GM19238 (cell line): Measurements from ENCODE around the gene ADRA2C.

Experiments used
- DNase-seq: peaks from one replicate; pipeline ENCODE4 v3.0.0; 2011; ENCODE audit warnings: low spot score; ENCODE audit not compliant: insufficient read length

ADRA2C gene

DNA sequence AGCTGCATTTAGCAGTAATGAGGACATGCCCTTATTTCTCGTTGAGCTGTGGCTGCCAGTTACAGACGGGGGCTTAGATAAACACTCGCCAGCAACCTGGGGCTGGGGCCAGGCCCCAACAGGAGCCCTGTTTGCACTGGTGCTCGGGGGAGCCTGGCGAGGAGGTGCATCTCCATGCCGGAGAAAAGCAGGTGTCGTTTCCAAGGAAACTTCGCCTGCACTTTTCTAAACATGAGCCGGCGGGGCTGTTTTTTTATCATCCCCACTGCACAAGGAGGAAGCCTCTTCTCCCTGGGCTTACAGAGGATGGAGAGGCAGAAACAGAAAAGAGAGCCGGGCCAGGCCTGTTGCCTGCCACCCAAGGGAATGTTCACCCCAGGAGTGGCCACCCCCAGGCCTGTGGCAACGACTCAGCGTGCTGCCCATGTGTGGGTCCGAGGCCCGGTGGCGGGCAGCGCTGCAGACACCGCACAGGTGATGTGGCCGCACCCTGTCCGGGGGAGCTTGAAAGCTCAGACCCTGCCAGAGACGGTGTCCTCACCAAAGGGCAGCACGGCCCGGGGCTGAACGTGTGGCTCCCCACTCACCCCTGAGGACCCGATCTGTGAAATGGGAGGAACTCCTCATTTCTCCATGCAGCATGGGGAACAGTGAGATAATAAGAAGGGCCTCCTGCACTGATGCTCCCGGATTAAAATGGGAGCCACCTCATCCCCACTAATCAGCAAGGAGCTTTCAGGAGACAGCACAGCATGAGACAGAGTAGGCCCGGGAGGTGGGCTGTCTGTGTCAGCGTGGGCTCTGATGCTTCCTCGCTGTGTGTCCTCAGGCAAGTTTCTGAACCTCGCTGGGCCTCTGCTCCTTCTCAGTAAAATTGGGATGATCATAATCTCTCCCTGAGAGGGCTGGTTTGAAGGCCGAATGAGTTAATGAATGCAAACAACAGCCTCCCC lies 33.8 kb upstream of the ADRA2C start:
- no peak for DNase-seq

DNA sequence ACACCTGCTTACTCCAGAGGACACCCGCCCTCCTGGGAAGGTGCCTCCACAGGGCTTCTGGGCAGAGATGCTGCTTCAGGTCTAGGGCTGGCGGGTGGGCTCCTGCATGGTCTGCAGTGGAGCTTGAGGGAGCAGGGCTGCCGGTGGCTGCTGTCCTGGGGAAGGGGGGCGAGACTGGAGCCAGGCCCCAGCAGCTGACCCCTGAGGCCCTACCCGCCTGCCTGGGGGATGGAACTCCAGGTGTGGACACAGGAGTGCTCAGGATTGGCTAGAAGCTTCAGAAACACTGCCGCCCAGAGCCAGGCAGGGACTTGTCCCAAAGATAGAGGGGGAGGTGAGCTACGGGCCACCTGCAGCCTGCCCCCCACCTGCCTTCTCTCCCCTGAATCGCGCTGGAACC lies 33.0 kb upstream of the ADRA2C start:
- no peak for DNase-seq

DNA sequence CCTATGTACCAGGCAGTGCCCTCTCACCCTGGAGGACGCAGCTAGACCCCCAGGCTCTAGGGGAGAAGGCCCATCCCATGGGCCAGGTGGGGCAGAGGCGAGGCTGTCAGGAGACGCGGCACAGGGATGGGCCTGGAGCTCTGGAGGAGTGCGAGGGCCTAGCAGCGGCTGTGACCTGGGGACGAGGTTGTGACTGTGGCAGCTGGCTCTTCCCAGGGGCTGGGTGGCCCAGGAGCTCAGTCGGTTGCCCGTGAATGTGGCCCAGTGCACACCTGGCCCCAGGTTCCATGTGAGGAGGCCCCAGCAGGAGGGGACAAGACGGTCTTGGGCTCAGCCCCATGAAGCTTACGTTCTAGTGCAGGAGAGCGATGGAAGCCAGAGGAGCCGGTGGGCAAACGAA lies 31.0 kb upstream of the ADRA2C start:
- no peak for DNase-seq

DNA sequence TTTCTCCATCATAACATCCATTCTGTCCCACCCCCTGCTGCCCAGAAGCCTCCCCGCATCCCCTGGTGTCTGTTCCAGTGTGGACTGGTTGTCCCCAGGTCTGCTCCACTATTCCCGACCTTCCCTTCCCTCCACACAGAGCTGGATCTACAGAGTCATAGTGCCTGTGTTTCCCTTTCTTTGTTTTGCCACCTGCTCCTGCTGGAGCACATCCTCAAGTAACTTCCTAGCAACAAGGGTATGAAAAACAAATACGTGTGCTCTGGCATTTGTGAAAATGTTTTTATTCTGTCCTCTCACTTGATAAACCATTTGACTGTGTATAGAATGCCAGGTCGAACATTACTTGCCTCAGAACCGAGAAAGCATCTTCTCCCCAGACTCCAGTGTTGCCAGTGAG lies 29.9 kb upstream of the ADRA2C start:
- no peak for DNase-seq

DNA sequence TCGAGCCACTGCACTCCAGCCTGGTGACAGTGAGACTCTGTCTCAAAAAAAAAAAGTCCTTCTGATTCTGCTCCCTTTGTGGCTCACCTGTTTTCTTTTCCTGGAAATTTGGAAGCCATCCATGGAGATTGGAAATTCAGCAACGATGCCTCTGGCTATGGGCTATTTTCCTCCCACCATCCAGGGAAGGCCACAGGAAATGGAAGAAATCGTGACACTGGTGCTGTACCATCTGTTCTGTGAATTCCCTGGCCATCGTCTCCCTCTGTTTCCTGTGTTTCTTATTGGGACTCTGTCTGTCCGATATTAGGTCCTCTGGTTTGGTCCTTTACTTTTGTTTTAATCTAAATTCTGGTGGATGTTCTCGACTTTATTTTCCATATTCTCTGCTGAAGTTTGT lies 29.4 kb upstream of the ADRA2C start:
- DNase-seq: no peak

DNA sequence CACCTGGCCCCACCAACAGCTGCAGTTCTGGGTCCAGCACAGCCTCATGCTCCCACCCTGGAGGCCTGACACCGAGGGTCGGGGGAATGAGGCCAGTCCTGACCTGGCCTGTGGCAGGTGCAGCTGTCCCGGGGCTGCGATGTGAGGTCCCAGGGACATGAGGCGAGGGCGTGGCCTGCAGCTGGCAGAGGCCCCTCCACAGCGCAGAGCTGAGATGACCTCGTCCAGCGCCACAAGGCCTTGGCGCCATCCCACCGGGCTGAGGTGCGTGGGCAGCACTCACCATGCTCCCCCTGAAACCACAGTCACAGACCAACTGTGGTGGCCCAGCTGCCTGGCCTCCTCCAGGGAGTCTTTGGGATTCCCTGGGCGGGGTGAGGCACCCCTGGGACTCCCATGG lies 26.6 kb upstream of the ADRA2C start:
- no peak for DNase-seq

DNA sequence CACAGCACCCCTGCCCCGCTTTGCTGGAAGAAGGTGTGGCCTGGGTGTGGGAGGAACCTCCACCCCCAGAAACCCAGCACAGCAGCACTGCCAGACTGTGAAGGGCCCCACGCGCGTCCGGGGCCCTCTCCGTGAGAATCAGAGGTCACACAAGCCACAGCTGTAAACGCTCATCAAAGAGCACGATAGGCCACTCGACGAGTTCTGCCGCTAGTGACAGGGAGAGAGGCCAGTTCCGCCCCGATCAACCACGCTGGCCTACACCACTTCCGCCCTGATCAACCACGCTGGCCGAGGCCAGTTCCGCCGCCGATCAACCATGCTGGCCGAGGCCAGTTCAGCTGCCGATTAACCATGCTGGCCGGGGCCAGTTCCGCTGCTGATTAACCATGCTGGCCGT lies 25.9 kb upstream of the ADRA2C start:
- DNase-seq: no peak

DNA sequence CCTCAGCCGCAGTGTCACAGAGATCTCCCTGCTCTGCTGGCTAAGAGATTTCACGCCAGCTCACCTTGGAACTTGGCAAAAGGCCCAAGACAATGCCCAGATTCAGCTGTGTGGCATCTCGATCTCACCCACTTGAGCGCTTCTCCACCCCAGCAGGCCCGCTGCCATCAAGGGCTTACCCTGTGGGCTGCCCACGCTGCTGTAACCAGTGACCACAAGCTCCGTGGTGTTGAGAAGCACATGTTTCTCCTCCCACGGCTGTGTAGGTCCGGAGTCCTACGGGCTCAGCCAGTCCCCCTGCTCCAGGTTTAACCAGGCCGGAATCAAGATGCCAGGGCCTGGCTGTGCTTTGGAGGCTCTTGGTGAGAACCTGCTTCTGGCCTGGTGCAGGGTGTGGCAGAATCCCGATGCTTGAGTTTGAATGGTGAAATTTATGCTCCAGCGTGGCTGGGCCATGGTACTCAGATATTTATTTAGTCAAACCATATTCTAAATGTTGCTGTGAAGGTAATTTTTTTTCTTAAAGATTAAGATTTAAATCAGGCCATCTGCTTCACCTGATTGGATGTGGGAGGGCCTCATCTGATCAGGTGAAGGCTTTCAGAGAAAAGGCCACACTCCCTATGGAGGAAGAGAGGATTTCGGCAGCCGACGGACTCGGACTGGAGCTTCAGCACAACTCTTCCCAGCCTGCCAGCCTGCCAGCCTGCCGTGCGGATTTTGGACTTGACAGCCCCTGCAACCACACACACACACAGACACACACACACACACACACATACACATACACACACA lies 24.8 kb upstream of the ADRA2C start:
- DNase-seq: no peak

DNA sequence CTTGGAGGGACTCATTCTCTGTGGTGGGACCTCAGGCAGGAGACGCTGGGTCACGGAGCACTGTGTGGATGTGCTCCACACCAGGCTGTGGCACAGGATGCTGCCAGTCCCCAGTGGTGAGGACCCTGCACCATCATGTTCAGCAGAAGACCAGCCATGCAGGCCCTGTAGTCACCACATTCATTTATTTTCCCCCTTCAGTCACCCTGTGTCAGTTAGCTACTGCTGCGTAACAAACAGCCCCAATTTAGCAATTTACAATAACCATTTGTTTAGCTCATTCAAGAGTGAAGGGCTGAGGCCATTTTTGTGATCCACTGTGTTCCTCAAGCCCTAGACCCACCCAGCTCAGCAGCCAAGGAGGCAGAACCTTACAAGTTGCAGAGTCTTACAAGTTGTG lies 23.6 kb upstream of the ADRA2C start:
- DNase-seq: no peak

DNA sequence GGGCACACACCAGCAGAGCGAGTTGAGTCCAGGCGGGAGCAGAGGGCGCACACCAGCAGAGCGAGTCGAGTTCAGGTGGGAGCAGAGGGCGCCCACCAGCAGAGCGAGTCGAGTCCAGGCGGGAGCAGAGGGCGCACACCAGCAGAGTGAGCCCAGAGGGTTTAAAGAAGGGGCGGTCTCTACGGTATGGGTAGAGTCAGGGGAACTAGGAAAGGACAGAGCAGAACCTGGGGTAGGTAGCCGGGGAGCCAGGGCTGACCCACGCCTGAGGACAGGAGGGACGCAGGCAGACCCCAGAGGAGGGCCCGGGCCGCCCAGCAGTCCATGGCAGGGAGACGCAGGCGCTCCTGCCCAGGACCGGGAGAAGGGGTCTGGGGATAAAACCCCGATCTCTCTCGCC lies 22.0 kb upstream of the ADRA2C start:
- DNase-seq: no peak

DNA sequence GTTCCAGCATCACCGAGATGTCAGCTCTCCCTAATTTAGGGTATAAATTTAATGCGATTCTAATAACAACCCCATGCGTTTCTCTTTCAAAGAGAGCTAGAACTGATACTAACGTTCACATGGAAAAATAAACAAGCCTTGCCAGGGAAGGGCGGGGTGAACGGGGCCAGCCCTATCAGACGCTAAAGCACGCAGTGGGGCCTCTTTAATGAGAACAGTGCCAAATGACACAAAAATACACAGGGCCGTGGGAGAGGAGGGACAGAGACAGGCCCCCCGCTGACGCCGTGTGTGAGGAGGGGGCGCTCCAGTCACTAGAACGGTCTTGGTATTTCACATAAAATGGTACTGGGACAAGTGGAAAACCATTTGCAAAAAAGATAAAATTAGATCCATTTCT lies 21.3 kb upstream of the ADRA2C start:
- no peak for DNase-seq

DNA sequence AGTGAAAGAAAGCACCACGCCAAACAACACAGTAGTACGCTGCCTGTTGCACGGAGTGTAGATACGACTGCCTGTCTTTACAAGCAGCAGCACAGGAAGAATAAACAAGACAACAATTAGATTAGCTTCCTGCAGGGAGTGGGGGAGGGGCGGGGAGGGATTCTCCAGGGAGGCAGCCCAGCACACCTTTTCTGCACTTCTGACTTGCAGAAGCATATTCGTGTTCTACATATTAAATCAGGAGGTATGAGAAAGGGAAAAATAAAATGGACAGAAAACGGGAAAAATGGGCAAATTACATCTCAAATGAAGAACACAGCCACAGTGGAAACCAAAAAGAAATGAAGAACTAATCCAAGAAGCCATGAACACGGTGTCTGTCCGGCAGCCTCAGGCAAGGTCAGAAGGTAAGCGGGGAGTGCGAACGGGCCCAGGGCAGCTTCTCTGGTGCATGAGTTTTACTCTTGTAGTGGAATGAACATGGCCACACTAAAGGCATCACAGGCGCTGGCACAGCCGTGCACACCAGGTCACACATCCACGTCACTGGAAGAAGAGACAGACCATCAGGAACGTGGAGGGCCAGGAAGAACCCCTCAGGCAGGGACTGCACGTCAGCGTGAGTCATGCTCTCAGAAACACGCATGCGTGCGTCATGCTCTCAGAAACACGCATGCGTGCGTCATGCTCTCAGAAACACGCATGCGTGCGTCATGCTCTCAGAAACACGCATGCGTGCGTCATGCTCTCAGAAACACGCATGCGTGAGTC lies 20.1 kb upstream of the ADRA2C start:
- DNase-seq: no peak

DNA sequence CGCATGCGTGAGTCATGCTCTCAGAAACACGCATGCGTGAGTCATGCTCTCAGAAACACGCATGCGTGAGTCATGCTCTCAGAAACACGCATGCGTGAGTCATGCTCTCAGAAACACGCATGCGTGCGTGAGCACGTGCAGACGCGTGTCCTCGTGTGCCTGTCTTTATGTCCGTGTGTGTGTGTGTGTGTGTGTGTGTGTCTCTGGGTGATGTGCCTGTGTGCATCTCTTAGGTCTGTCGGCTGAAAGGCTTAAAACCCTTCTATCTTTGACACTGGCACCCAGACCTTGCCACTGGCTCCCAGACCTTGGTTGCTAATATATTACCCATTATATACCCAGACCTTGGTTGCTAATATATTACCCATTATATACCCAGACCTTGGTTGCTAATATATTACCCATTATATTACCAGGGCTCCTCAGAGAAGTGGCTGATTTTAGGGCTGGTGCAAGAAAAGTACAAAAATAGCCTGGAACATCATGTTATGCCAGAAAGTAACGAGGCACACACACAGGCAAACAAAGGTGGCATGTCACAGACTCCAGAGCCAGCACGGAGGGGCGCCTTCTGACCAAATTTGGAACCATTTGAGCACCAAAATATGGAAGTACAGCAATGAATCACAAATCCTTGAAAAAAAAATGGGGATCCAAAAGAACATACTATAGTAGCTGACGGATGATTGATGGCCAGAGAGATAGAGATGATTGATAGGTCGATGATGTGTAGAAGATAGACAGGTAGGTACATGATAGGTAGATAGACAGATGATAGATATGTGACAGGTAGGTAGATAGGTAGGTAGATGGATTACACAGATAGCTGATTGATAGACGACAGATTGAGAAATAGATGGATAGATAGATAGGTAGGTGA lies 19.2 kb upstream of the ADRA2C start:
- DNase-seq: no peak

DNA sequence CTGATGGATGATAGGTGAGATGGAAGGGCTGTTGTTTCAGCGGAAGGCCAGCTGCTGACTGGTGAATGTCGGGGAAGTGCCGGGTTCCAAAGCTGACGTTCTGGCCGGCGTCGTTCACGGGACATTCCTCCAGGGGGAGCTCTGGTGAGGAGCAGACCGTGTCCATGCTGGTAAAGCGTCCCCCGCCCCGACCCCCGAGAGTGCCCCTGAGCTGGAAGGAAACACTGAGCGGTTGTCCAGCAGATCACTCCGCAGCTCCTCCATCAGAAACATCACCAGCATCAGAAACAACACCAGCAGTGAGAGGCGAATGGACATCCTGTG lies 18.6 kb upstream of the ADRA2C start:
- no peak for DNase-seq

DNA sequence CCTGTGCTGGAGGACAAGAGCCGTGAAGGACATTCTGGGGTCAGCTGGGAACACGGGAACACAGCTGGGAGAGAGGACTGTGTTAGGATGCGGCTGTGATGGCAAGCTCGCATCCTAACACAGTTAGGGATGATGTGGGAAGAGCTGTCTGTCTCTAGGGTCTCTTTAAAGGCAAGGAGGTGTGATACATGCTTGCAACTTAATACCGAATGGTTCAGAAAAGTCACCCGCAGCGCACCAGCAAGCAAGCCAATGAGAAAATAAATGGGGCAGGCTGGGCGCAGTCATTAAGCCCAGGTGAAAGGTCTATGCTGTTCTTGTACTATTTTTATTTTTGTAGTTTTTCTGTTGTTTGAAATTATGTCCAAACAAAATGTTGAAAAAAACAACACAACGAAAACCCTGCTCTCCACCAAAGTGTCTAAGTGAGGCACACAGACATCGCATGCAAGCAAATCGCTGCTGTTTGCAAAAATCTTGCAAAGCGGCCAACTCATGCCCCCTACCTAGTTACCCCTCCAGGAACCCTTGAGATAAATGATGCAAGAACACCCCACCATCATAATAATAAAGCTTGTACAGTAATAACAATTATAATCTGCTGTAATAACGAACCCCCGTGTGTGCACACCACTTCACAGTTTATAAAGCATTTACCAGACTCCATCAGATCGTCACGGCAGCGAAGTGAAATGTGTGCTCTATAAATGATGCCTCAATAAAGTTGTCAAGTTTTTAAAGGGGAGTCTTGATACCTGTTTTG lies 17.9 kb upstream of the ADRA2C start:
- DNase-seq: no peak

DNA sequence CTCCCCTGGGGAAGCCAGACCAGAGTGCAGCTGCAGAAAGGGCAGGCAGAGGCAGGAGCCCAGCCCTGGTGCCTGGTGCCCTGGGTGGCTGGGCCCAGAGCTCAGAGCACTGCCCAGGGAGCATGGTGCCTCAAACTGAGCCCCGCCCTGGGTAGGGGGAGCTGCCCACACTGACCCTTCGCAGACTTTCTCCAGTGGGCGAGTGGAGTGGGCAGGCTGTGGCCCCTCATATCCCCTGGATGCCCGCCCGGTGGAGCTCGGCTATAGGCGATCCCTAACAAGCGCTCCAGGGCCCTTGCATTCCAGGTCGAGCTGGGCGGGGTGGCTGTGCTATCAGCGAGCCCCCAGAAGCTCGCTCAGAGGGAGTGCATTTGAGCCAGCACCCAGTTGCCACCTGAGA lies 17.1 kb upstream of the ADRA2C start:
- DNase-seq: no peak

DNA sequence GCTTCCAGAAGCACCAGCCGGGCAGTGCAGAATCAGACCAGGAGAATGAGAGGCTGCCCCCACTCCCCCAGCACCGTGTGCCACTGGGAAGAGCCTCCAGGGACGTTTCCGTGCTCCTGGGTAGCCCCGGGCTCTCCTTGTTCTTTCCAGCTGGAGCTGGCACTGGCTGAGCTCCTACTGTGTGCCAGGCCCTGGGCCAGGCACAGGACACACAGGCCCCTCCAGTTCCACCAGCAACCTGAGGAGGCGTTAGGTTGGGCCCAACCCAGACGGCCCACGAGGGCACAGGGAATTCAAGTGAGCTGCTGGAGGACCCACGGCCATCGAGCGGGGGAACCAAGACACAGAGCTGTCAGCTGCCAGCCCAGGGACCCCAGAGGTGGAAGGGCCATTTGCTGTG lies 15.9 kb upstream of the ADRA2C start:
- no peak for DNase-seq

DNA sequence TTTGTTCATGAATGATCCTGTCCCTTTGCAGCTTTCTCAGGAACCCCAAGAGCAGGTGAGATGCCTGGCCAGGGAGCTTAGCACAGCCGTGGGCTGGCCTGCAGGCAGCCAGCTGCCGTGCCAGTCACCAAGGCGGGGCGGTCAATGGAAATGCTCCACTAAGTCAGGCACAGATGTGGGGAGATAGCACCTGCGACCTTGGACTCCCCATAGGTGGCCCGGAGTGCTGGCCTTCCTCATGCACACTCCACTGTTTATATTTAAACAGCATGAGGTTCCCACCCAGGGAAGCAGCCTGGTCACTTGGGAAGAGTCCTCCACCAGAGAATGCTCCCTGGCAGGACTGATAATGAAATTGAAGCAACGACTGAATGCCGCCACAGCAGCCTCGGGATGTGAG lies 14.2 kb upstream of the ADRA2C start:
- no peak for DNase-seq

DNA sequence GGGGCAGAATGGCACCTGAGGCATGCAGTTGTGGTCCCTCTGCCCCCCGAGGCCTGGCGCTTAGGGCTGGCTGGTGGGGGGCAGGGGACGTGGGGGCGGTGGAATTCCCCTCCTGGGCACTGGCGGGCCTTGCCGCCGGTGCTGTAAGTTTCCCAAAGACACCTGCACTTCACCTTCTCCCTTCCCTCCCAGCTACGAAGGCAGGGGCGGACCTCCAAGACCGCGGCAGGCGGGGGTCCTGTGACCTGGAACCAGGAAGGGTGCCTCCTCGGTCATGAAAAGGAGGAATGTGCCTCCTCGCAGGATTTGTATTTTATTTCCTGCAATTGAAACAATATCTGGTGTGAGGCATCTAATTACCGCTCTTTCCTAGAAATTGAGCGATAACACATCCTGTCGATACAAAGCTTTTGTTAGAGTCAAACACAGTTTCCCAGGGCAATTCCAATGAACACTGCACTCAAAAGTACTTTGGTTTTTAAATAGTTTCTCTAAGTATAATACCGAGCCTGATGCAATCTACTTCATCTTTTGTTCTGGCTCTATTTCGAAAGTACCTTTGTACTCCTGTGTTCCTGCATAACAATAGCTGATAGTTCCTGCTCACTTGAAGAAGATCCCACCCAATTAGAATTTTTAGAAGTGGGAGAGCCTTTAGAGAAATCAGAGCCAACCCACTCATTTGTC lies 12.3 kb upstream of the ADRA2C start:
- no peak for DNase-seq
